Breast epithelium (tissue), 4 donors: ENCODE measurements around the gene RPL29. TPM values are rescaled to one million over a fixed set of nuclear protein-coding genes. Genes with fewer than 3 reads are reported as not detected.
"Not testable (repeated sequence)": the region's sequence is repeated elsewhere in the genome, so short reads cannot be mapped to it uniquely, and the experiment has no call there.

Experiments used
- DNase-seq, 2 donors: peaks; one replicate each; pipeline ENCODE4 v3.0.0-alpha.2; 2019; ENCODE audit warnings: low spot score in 2 of 2
- H3K27ac ChIP-seq, 2 donors: fragments of 200-600 bp; sonication (generic) in 1 of 2; one replicate each; pipeline ENCODE4 v1.5.1; 2016 to 2019; ENCODE audit warnings: mild to moderate bottlenecking in 1 of 2
- H3K27me3 ChIP-seq, 2 donors: fragments of 200-600 bp; sonication (generic) in 1 of 2; one replicate each; pipeline versions ENCODE4 v1.5.1 to v1.6.0; 2017 to 2019; ENCODE audit warnings: control low read depth in 1 of 2, mild to moderate bottlenecking in 1 of 2
- H3K36me3 ChIP-seq: fragments of 200-600 bp; one replicate; pipeline ENCODE4 v1.5.1; 2019
- H3K4me1 ChIP-seq, 2 donors: fragments of 200-600 bp; sonication (generic); one replicate each; pipeline ENCODE4 v1.5.1; 2016 to 2019; ENCODE audit warnings: control low read depth in 1 of 2
- H3K4me3 ChIP-seq, 3 donors: fragments of 200-600 bp; sonication (generic); 1 replicate in 2 of 3; 2 replicates in 1 of 3; pipeline ENCODE4 v1.5.1; 2016 to 2019; ENCODE audit warnings: mild to moderate bottlenecking in 3 of 3, moderate library complexity in 2 of 3
- H3K9me3 ChIP-seq, 2 donors: fragments of 200-600 bp; sonication (generic) in 1 of 2; one replicate each; pipeline ENCODE4 v1.5.1; 2016 to 2019; ENCODE audit warnings: control low read depth in 1 of 2
- CTCF ChIP-seq, 3 donors: fragments of 450-650 bp; IDR thresholded peaks; one replicate each; pipeline ENCODE4 v1.5.1; 2016 to 2017; ENCODE audit warnings: antibody characterized with exemption in 3 of 3, mild to moderate bottlenecking in 3 of 3, moderate library complexity in 3 of 3
- POLR2A ChIP-seq: fragments of 450-650 bp; IDR thresholded peaks from one replicate; pipeline ENCODE4 v1.6.1; 2016; ENCODE audit warnings: antibody characterized with exemption, mild to moderate bottlenecking, moderate library complexity
- POLR2AphosphoS5 ChIP-seq, 3 donors: sonication (generic); formaldehyde crosslinking; IDR thresholded peaks; one replicate each; pipeline ENCODE4 v1.6.1; 2017; ENCODE audit warnings: antibody characterized with exemption in 3 of 3
- intact Hi-C: fragments of 100-400 bp; cut with DNase I; formaldehyde crosslinking; loops from one replicate; pipeline ENCODE4 v1.15.1; 2023; ENCODE audit warnings: low total_unique reads
- total RNA-seq, 3 donors: library from RNA; depleted of rRNA; stranded (reverse); fragments of >200 nt; gene quantifications; one replicate each; pipeline ENCODE4 v1.1.0, GENCODE V29; 2016

RPL29 gene
- total RNA-seq = 1,000 to 10,000 TPM; 1,890 to 2,530 (median 2,229) TPM

- H3K27me3 ChIP-seq = no peaks in the 10 kb centered on the region
- no peaks in the 10 kb centered on the region for H3K9me3 ChIP-seq
- H3K4me1 ChIP-seq = peaks cover 0 to 12% of the 10 kb centered on the region in 2 donors
- H3K36me3 ChIP-seq = no peaks in the 10 kb centered on the region
- DNase-seq = peak; percentile 92 to 93
- intact Hi-C loops = no loop called here
- H3K27ac ChIP-seq = peak within 1 kb of the TSS; percentile 91 to 95
- peak within 1 kb of the TSS; percentile 77 to 89 (median 85) for H3K4me3 ChIP-seq
- TF ChIP-seq POLR2A (peak; percentile 59), POLR2AphosphoS5 (IDR thresholded peaks at IDR 0.05) (peak; percentile 94 to 98 (median 96)), CTCF (IDR thresholded peaks at IDR 0.05) (no peak)
These were observed at the start of gene RPL29 for GRCh38 chr3:51995346-51996163. RPL29 (minus strand) TSS chr3:51995895; CDS start chr3:51995461, 434 bp downstream.

- H3K36me3 ChIP-seq = no peaks in the 10 kb centered on the region
- no peak overlapping the region for H3K4me3 ChIP-seq
- no peaks in the 10 kb centered on the region for H3K27me3 ChIP-seq
- no peak for TF ChIP-seq POLR2AphosphoS5 (IDR thresholded peaks at IDR 0.05)
- no peak for TF ChIP-seq CTCF (IDR thresholded peaks at IDR 0.05)
- no peak for TF ChIP-seq POLR2A
- H3K9me3 ChIP-seq = no peaks in the 10 kb centered on the region
- H3K4me1 ChIP-seq = peaks cover 0 to 6% of the 10 kb centered on the region in 2 donors
- H3K27ac ChIP-seq = peak overlapping the region in 1 of 2 donors; percentile 88
- intact Hi-C loops = no loop called here
- DNase-seq = no peak
These were observed 49.3 kb upstream of the RPL29 start for GRCh38 chr3:52044869-52045619.

DNA sequence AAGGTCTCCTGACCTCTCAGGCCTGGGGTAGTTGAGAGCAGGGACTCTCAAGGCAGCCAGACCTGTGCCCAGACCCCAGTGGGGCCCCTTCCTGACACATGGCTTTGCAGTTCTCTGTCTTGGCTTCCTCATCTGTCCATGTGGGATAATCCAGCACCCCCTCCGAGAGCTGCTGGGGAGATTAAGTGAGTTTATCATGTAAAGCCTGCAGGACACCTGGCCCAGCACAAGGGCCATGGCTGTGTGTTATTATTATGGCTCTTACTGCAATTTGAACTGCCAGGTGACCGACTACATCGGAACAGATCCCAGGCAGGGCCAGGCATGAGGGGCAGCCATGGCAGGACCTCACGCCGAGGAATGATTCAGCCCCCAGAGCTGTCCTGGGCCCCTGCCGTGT, 48.1 kb upstream of the RPL29 start:
- intact Hi-C loops = no loop called here

DNA sequence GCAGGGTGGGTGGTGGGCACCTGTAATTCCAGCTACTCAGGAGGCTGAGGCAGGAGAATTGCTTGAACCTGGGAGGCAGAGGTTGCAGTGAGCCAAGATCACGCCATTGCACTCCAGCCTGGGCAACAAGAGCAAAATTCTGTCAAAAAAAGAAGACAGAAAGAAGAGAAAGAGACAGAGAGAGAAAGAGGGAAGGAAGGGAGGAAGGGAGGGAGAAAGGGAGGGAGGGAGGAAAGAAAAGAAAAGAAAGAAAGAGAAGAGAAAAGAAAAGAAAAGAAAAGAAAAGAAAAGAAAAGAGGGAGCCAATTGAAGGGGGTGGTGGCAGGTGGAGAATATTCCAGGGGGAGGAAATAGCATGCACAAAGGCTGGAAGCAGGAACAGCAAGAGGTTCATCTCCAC, 47.3 kb upstream of the RPL29 start:
- H3K27me3 ChIP-seq, DNase-seq, H3K9me3 ChIP-seq, H3K36me3 ChIP-seq, H3K4me3 ChIP-seq, intact Hi-C loops, H3K27ac ChIP-seq: not testable (repeated sequence)
- peaks cover 5 to 12% of the 10 kb centered on the region in 2 donors for H3K4me1 ChIP-seq

More for the DNA sequence above, 48.1 kb upstream of the RPL29 start:
- Histone ChIP-seq H3K9me3 (no peaks in the 10 kb centered on the region), H3K36me3 (no peaks in the 10 kb centered on the region), H3K4me1 (peaks cover 5 to 6% of the 10 kb centered on the region in 2 donors), H3K27ac (no peak overlapping the region), H3K4me3 (no peak overlapping the region), H3K27me3 (no peaks in the 10 kb centered on the region)
- no peak for TF ChIP-seq POLR2A
- TF ChIP-seq CTCF (IDR thresholded peaks at IDR 0.05) = no peak
- no peak for TF ChIP-seq POLR2AphosphoS5 (IDR thresholded peaks at IDR 0.05)
- no peak for DNase-seq

- no peak overlapping the region for H3K4me3 ChIP-seq
- no peak for TF ChIP-seq POLR2A
- TF ChIP-seq CTCF (IDR thresholded peaks at IDR 0.05) = no peak
- no peak for TF ChIP-seq POLR2AphosphoS5 (IDR thresholded peaks at IDR 0.05)
- H3K27me3 ChIP-seq = no peaks in the 10 kb centered on the region
- peaks cover 5 to 12% of the 10 kb centered on the region in 2 donors for H3K4me1 ChIP-seq
- intact Hi-C loops = no loop called here
- no peaks in the 10 kb centered on the region for H3K9me3 ChIP-seq
- DNase-seq = no peak
- H3K36me3 ChIP-seq = no peaks in the 10 kb centered on the region
- H3K27ac ChIP-seq = peak overlapping the region; percentile 91 to 93
These were observed 45.5 kb upstream of the RPL29 start for GRCh38 chr3:52041118-52041731.
